NCI-H345 (cell line): ENCODE results near the gene BAG2.
A peak's percentile ranks its signal among the peaks of the same experiment; 100 is the strongest.

ENCODE experiments used
- DNase-seq: peaks from one replicate; lab custom pipeline; 2025; lab: John Stamatoyannopoulos, UW

BAG2 gene

DNA sequence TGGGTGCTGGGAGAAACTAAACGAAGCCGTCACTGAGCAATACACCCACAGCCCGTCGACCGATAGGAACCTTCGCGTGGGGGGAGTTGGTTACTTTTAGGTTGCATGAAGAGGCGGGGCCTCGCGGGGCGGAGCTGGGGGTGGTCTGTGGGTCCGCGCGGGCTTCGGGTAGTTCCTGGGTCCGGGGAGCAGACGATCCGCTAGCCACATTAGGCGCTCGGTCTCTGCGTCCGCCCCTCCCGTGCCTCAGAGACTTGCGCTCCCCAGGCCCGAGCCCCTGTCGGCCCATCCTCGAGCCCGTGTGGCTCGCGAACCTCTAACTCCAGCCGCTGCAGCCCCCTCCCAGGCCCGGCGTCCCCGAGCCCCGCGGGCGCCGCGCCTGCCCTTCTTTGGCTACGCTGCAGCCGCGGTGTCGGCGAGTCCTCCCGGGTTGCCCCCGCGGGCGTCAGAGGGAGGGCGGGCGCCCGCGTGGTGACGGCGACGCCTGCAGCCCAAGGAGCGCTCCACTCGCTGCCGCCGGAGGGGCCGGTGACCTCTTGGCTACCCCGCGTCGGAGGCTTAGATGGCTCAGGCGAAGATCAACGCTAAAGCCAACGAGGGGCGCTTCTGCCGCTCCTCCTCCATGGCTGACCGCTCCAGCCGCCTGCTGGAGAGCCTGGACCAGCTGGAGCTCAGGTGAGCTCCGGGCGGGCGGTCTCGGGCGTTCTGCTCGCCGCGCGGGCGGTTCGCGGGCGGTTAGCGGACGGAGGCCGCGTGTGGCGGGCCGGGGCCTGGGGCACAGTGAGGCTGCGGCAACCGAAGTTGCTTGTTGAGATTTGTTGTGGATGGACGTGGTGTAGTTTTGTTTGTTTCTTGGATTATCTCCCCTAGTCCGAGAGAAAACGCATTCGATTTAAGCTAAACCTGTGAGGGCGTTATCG is at the start of gene BAG2:
BAG2 (plus strand) TSS at position 191 of the 920 bp plus-strand sequence; CDS start at position 563, 372 bp downstream.
- DNase-seq: peak; percentile 82

DNA sequence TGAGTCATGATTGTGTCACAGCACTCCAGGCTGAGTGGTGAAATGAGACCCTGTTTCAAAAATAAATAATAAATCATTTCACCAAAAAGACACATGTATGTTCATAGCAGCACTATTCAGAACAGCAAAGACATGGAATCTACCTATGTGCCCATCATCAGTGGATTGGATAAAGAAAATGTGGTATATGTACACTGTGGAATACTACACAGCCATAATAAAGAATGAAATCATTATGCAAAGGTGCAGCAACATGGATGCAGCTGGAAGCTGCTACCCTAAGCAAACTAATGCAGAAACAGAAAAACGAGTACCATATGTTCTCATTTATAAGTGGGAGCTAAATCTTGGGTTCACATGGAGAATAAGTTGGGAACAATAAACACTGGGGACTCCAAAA is 49.0 kb upstream of the BAG2 start:
- DNase-seq: no peak

DNA sequence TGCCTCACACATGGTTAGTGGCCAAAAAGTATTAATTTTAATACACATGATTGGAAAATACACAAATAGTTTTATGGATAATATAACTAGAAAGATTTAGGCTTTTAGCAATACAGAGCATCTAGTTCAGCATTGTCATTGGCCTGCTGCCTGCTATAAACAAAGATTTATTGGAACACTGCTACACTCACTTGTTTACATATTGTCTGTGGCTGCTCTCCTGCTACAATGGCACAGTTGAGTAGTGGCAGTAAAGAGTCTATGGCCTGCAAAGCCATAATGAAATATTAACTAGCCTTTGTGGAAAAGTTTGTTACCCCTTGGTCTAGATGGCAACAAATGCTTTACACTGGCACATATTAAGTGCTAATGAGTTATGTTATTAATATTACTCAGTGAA is 44.4 kb upstream of the BAG2 start:
- DNase-seq: no peak

DNA sequence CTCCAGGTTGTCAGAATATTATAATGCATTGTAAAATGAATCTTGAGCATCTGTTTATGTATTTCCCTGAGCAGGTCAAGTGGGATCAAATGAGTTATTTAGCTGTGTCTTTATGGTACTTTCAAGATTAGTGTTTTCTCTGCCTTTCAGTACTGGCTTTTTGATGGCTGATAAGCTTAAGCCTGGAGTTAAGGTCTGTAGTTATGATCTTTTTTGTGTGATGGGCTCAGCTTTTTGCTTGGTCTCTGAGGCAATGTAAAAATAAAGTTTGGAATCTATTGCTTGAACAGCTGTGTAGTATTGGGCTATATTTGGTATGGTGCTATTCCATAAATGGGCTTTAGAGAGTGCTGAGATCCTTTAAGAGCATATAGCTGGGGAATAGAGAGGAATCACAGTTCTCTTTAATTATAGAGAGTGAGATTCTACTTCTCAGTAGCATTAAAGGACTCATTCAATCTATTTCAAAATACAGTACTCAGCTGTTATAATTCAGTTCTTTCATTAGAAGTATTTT is 41.4 kb upstream of the BAG2 start:
- DNase-seq: no peak

DNA sequence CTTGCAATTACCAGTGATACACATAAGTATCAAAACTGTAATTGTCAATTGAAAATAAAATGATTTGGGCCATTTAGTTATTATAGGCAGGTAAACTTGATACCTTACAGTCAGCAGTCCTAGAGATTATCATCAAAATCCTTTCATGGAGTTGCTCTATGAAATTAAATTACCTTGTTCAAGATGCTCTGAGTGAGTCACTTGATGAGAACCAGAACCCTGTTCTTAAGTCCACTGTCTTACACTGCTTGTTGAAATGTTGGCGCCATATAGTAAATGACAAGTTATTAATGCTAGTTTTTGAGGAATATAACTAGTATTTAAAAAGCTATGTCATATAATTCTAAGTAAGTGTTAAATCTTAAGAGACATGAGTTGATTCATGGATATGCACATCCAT is 37.2 kb upstream of the BAG2 start:
- no peak for DNase-seq

DNA sequence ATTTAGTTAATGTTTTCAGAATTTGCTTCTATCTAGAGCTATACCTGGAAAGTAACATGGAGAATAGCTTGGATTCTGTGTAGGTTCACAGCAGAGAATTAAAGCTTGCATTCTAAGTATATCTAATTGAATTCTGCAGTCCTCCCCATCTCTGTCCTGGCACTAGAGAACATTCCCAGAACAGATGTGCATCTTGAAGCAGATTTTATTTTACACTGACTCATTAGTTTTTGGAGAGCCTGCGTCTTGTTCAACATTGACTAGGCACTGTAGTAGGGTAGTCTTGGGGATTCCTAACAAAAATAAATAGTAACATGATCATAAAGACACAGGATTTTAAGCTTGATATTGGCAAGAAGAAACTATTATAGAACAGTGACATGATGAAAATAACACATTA is 36.2 kb upstream of the BAG2 start:
- no peak for DNase-seq

DNA sequence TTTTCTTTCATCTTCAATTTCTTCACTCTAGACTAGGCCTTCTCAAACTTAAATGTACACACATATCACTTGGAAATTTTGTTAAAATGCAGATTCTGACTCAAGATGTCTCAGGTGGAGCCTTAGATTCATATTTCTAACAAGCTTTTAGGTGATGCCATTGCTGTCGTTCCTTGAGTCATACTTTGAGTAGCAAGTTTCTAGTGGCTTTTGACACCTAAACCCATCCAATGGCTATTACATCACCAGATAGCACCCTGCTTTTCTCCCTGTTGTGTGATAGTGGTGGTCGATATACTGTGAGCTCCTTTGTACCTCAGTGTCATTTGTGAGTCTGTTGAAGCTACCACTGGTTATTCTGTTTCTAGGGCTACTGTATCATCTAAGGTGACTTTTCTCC is 34.8 kb upstream of the BAG2 start:
- no peak for DNase-seq

DNA sequence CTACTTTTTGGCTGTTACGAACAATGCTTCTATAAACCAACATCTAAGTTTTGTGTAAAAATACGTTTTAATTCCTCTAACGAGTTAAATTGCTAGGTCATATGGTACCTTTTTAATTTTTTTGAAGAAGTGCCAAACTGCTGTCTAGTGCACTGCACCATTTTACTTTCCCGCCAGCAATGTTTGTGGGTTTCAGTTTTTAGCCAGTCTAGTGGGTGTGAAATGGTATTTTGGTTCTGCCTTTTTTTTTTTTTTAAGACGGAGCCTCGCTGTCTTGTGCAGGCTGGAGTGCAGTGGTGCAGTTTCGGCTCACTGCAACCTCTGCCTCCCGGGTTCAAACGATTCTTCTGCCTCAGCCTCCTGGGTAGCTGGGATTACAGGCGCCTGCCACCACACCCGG is 34.1 kb upstream of the BAG2 start:
- no peak for DNase-seq

DNA sequence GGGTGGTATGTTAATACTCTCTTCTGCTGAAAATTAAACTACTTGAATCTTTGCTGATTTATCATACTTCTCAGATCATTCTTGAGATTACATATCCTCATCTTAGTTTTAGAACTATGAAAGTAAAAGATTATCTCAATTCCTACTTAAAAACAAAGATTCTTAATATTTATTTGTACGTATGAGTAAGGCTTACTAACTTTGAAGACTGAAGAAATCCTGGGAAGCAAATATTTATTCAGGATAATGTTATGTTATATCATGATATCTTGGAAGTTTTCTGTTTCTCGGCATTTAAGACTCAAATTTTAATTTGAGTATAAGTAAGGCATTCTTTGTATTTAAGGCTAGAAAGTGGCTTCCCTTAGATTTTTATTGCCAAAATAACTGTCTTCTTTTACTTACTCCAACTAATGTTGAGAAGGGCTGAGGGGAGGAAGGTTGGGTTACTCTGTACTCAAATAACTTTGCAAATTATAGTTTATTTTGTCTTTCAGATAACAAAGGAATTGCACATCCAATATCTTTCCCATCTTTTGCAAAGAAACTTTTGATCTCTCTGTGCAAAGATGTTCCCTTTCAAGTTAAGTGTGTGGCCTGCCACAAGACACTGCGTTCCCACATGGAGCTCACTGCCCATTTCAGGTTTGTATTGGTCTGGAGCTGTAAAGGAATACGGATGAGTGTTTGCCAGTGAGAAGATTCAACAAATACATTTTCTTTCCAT is 30.5 kb upstream of the BAG2 start:
- DNase-seq: no peak

DNA sequence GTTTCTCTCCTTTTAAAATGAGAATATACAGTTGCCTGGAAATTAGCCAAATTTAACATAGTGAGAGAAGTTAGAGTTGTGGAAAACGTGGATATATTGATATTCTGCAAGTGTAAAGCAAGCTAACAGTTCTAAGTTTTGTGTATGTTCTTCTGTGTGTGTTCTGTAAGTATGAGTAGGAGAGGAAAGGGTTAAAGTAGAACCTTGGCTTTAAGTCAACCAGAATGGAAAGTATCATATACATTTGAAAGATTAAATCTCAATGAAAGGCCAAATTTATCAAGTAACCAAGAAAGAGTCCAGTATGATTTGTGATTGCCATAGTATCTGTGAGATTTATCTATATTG is 30.0 kb upstream of the BAG2 start:
- no peak for DNase-seq

DNA sequence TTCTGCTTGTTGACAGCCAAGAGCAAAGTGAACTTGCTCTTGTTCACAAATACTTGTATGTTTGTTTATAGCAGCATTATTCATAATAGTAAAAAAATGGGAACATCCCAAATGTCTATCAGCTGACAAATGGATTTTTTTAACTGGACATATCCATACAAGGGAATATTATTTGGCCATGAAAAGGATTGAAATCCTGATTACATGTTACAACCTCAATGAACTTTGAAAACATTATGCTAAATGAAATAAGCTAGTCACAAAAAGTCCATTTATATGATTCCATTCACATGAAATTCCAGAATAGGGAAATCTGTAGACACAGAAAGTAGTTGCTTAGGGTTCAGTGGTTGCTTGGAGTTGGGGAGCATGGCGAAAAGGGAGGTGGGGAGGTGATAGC is 28.4 kb upstream of the BAG2 start:
- DNase-seq: no peak

DNA sequence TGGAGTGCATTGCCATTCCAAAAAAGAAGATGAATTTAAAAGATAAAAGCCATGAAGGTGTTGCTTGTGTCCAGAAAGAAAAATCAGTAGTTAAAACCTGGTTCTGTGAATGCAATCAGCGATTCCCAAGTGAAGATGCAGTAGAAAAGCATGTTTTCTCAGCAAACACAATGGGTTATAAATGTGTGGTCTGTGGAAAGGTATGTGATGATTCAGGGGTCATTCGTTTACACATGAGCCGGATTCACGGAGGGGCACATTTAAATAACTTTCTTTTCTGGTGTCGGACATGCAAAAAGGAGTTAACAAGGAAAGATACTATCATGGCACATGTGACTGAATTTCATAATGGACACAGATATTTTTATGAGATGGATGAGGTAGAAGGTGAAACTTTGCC is 24.7 kb upstream of the BAG2 start:
- no peak for DNase-seq

DNA sequence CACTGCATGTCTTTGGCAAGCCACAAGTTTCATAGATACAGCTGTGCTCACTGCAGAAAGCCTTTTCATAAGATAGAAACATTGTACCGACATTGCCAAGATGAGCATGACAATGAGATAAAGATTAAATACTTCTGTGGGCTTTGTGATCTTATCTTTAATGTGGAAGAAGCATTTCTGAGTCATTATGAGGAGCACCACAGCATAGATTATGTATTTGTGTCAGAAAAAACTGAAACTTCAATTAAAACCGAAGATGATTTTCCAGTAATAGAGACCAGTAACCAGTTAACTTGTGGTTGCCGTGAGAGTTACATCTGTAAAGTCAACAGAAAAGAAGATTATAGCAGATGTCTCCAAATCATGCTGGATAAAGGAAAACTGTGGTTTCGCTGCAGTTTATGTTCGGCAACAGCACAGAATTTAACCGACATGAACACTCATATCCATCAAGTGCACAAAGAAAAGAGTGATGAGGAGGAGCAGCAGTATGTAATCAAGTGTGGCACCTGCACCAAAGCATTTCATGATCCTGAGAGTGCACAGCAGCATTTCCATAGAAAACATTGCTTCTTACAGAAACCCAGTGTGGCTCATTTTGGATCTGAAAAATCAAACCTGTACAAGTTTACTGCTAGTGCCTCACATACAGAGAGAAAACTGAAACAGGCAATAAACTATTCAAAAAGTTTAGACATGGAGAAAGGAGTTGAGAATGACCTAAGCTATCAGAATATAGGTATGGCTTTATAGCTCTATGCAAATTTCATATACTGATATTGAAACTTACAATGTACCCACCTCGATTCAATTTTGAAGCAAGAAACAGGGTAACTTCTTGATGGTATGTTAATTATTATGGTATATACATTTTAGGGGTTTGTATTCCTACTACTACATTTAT is 23.9 kb upstream of the BAG2 start:
- DNase-seq: no peak

DNA sequence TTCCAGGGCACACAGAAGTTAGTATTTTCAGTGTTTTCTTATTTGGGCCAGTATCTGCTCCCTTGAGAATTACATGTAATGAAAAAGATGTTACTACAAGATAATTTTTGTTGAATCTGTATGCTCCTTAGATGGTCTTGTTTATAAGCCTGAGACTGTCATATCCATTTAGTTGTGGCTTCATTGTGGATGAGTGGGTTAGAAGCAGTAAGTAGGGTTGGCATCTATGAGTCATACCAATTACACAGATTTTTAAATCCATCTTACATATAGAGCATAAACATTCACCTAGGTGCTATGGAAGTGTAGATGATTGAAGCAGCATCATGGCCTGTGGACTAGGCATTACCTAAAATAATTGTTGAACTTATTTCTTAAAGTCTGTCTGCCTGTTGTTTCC is 13.5 kb upstream of the BAG2 start:
- no peak for DNase-seq

DNA sequence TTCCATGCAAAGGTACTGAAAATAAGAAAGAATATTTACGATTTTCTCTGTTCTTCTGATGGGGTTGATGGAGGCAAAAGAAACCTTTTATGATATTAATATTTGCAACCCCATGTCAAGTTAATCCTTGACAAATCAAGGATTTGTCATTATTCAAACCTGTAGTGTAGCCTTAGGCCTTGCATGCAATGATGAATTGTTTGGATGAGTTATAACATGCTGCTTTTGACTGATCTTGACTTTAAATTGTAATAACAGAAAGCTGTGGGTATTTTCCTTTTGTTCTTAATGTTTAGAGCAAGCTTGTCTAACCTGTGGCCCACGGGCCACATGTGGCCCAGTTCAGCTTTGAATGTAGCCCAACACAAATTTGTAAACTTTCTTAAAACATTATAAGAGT is 13.0 kb upstream of the BAG2 start:
- DNase-seq: no peak

DNA sequence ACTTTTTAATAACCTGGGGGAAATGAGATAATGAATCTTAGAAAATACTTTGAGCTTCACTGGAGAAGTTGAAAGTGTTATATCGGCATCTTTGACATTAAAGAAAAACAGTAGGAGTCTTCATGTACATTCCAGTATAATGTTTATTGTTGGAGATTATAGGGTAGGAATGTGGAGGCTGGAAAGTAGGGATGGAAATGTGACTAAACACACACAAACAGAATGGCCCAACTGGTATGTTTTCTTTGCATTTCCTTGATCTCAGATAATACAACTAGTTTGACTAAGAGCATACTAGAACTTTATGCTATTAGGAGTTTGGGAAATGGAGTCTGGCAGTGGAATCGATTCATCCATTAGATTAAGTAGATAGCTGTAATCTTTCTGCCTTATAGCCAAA is 10.1 kb upstream of the BAG2 start:
- no peak for DNase-seq

DNA sequence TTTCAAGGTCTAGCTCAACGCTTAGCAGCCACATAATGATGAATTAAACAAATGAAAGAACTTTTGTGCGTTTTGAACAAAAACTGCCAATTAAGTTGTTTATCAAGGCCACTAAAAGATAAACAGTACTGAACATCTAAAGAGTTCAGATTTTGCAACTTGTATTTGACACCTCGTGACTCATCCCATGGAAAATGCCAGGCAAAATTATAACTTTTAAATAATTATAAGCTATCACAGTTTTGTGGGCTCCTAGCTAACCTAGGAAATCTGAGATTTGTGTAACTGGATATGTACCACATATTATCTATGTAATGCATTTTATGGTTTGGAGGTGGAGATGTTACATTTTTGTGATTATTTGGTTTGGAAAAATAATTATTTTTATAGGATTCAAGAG is 9.6 kb upstream of the BAG2 start:
- no peak for DNase-seq

DNA sequence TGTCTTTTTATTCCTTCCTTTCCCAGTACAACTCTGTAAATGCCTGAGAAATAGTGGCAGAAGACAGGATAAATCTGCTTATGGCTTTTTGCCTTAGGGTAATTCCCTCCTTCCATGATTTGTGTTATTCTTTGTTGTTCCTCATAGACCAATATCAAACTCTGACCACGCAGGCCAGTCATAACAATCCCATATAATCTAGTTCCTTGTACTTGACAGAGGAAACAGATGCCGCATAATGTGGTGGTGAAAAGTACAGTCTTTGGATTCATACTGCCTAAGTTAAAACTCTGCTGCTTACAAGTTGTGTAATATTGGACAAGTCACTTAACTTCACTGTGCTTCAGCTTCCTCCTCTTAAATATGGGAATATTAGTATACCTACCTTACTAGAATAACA is 8.2 kb upstream of the BAG2 start:
- DNase-seq: no peak

DNA sequence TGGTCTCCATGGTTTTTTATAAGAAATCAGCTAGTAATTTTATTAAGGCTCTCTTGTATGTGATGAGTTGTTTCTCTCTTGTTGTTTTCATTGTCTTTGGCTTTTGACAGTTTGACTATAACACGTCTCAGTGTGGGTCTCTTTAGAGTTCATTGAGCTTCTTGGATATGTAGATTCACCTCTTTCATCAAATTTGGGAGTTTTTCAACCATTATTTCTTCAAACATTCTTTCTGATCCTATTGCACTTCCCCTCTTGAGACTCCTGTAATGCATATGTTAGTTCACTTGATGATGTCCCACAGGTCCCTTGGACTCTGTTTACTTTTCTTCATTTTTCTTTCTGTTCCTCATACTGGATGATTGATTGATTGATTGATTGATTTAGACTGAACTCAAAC is 7.0 kb upstream of the BAG2 start:
- DNase-seq: no peak

DNA sequence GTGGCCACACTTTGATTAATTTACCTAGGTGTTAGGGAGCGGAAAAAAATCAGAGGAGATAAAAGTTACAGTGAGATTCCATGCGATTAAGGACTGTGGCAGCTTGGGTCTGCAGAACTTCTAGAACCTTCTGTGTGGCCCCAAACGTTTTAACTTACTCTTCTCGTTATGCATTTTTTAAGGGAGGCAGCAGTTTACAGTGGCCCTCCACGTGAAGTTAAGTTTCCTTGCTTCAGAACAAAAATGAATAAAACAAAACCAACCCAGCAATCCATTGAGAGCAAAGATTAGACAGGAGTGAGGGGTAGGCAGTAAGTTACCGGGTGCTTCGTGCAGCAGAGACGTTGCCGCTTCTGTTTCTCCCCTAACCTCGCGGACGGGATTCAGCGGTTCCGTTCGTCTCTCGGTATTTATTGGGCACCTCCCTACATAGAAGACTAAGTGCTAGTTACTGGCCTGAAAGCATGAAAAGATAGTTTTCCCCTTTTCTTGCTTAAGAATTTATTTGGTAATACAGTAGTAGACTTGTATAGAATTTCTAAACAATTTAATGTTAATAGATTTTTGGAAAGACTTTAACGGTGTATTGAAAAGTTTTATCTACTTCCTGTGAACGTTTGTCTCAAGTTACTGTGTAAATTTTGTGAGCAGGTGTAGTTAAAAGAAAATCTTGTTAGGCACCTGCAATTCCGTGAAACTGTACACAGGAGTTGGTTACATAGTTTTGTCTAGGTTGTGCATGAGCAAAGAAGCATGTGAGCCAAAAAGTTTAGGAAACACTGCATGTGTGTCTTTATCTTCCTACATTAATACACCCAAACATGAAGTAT is 1.1 kb downstream of the BAG2 start:
- peak; percentile 4 for DNase-seq

DNA sequence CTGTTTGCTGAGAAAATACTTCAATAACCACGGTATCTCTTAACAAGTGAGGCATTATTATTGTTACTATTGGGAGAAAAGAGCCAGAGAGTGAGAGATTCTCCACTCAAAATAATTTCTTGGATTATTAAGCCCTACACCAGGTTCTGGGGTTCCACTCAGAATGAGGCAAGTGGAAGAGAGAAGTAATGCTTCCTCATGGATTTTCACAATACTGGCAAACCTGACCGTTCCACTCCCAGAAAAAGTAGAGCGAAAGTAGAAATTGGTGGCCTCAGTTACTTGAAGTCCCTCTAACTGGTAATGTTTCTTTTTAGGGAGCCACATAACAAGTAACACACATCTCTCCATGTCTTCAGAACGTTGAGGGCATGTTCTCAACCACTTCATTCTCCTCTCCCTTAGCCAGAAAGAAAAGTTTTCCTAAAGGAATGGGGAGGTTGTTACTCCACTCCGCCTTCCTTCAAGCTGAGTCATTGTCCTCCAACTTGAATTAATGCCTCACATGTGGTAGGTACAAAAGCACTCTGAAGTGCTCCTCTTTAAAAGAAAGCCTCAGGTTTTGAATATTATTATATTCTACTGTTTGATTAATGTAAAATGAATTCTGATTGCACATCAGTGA is 1.9 kb downstream of the BAG2 start:
- DNase-seq: peak; percentile 5
